Hematopoietic multipotent progenitor cell treated with erythropoietin and hydrocortisone succinate and interleukin-3 and kit ligand, for 17 days (in vitro differentiated cells): Measurements from ENCODE around the gene PET100.
A peak's percentile ranks its signal among the peaks of the same experiment; 100 is the strongest.

ENCODE experiments used
- DNase-seq: peaks from one replicate; pipeline ENCODE4 v3.0.0-alpha.2; 2015; ENCODE audit warnings: low spot score

PET100 gene

GRCh38 chr19:7633698-7634097 is 4.1 kb downstream of the PET100 start, which contains the start of gene PCP2:
Gene PCP2 (minus strand): TSS chr19:7633719. CDS start chr19:7633457, 262 bp downstream.
- no peak for DNase-seq

GRCh38 chr19:7635670-7636069 is 6.1 kb downstream of the PET100 start:
- DNase-seq = no peak

GRCh38 chr19:7636317-7636690 is 6.7 kb downstream of the PET100 start:
- no peak for DNase-seq

GRCh38 chr19:7636691-7637373 is 7.2 kb downstream of the PET100 start, which contains the start of gene STXBP2:
Gene STXBP2 (plus strand): TSS chr19:7637110. CDS start chr19:7637150, 40 bp downstream.
- peak; percentile 89 for DNase-seq

- DNase-seq = peak; percentile 75
These were observed 8.0 kb downstream of the PET100 start for GRCh38 chr19:7637374-7638256.

- no peak for DNase-seq
These were observed 9.3 kb downstream of the PET100 start for GRCh38 chr19:7638802-7639465.

- no peak for DNase-seq
These were observed 10.3 kb downstream of the PET100 start for GRCh38 chr19:7639863-7640348.

GRCh38 chr19:7640803-7641202 is 11.2 kb downstream of the PET100 start:
- DNase-seq = no peak

- no peak for DNase-seq
These were observed 12.0 kb downstream of the PET100 start for GRCh38 chr19:7641290-7642276.

- DNase-seq = no peak
These were observed 12.9 kb downstream of the PET100 start for GRCh38 chr19:7642295-7643030.

- DNase-seq = no peak
These were observed 13.4 kb downstream of the PET100 start for GRCh38 chr19:7643031-7643415.

- DNase-seq = peak; percentile 59
These were observed 14.3 kb downstream of the PET100 start for GRCh38 chr19:7643629-7644549.

GRCh38 chr19:7644550-7644877 is 14.9 kb downstream of the PET100 start:
- no peak for DNase-seq

- DNase-seq = no peak
These were observed 15.6 kb downstream of the PET100 start for GRCh38 chr19:7645163-7645562.

- no peak for DNase-seq
These were observed 16.2 kb downstream of the PET100 start for GRCh38 chr19:7645656-7646425.

- DNase-seq = no peak
These were observed 16.8 kb downstream of the PET100 start for GRCh38 chr19:7646426-7646700.

- no peak for DNase-seq
These were observed 17.6 kb downstream of the PET100 start for GRCh38 chr19:7647156-7647555.

- DNase-seq = peak; percentile 67
These were observed 18.8 kb downstream of the PET100 start for GRCh38 chr19:7648265-7649014.
